BE2C (cell line): Measurements from ENCODE around the gene PTPRM.

Source experiments
- DNase-seq: peaks from one replicate; pipeline ENCODE4 v3.0.0-alpha.2; 2020
- H3K27me3 ChIP-seq: fragments of 250-450 bp; sonication (Bioruptor Pico); 2 replicates; pipeline ENCODE4 v1.5.1; 2020; ENCODE audit warnings: mild to moderate bottlenecking
- H3K36me3 ChIP-seq: fragments of 250-450 bp; sonication (Bioruptor Pico); 2 replicates; pipeline ENCODE4 v1.5.1; 2020; ENCODE audit warnings: mild to moderate bottlenecking
- H3K4me1 ChIP-seq: fragments of 250-450 bp; sonication (Bioruptor Pico); 2 replicates; pipeline ENCODE4 v1.5.1; 2020
- H3K4me3 ChIP-seq: 2 replicates; pipeline ENCODE4 v1.5.1; 2011; ENCODE audit warnings: low read depth, low read length
- H3K9me3 ChIP-seq: fragments of 250-450 bp; sonication (Bioruptor Pico); 2 replicates; pipeline ENCODE4 v1.5.1; 2020
- CTCF ChIP-seq: IDR thresholded peaks from 2 replicates; pipeline ENCODE4 v1.5.1; 2012; ENCODE audit warnings: mild to moderate bottlenecking, low read depth, low read length

Gene PTPRM

GRCh38 chr18:8428951-8429350 lies 861.8 kb downstream of the PTPRM start:
- Histone ChIP-seq H3K36me3 (no peaks in the 10 kb centered on the region), H3K27me3 (no peaks in the 10 kb centered on the region), H3K9me3 (no peaks in the 10 kb centered on the region), H3K4me1 (0 out of 2 replicates have a peak, but pooled peaks cover 4% of the 10 kb centered on the region), H3K4me3 (no peak overlapping the region)
- DNase-seq = no peak
- no peak for TF ChIP-seq CTCF

GRCh38 chr18:8431036-8431435 lies 863.9 kb downstream of the PTPRM start:
- no peaks in the 10 kb centered on the region for H3K9me3 ChIP-seq
- no peak for DNase-seq
- TF ChIP-seq CTCF = no peak
- H3K27me3 ChIP-seq = no peaks in the 10 kb centered on the region
- no peaks in the 10 kb centered on the region for H3K36me3 ChIP-seq
- H3K4me1 ChIP-seq = no peaks in the 10 kb centered on the region
- H3K4me3 ChIP-seq = no peak overlapping the region

- Histone ChIP-seq H3K27me3 (no peaks in the 10 kb centered on the region), H3K4me3 (no peak overlapping the region), H3K36me3 (no peaks in the 10 kb centered on the region), H3K9me3 (no peaks in the 10 kb centered on the region), H3K4me1 (no peaks in the 10 kb centered on the region)
- no peak for DNase-seq
- TF ChIP-seq CTCF = no peak
Observed at GRCh38 chr18:8433323-8433722, 866.2 kb downstream of the PTPRM start.

- no peaks in the 10 kb centered on the region for H3K4me1 ChIP-seq
- no peaks in the 10 kb centered on the region for H3K27me3 ChIP-seq
- H3K4me3 ChIP-seq = no peak overlapping the region
- no peaks in the 10 kb centered on the region for H3K9me3 ChIP-seq
- H3K36me3 ChIP-seq = no peaks in the 10 kb centered on the region
- TF ChIP-seq CTCF = no peak
- no peak for DNase-seq
Observed at GRCh38 chr18:8433771-8434170, 866.7 kb downstream of the PTPRM start.

GRCh38 chr18:8435376-8435775 lies 868.3 kb downstream of the PTPRM start:
- H3K4me1 ChIP-seq = no peaks in the 10 kb centered on the region
- TF ChIP-seq CTCF = no peak
- no peak overlapping the region for H3K4me3 ChIP-seq
- no peak for DNase-seq
- H3K9me3 ChIP-seq = no peaks in the 10 kb centered on the region
- H3K36me3 ChIP-seq = no peaks in the 10 kb centered on the region
- no peaks in the 10 kb centered on the region for H3K27me3 ChIP-seq

- Histone ChIP-seq H3K27me3 (no peaks in the 10 kb centered on the region), H3K4me3 (no peak overlapping the region), H3K36me3 (no peaks in the 10 kb centered on the region), H3K9me3 (no peaks in the 10 kb centered on the region), H3K4me1 (no peaks in the 10 kb centered on the region)
- no peak for TF ChIP-seq CTCF
- DNase-seq = no peak
Observed at GRCh38 chr18:8439055-8439454, 871.9 kb downstream of the PTPRM start.
